Activated T-cell treated with anti-CD3 and anti-CD28 coated beads for 4 hours (primary cell): ENCODE measurements around the gene LYPD5.
"Not testable (repeated sequence)": the region's sequence is repeated elsewhere in the genome, so short reads cannot be mapped to it uniquely, and the experiment has no call there.

Experiments
- DNase-seq: peaks from one replicate; pipeline ENCODE4 v3.0.0-alpha.2; 2020

Gene LYPD5

GRCh38 chr19:43776286-43776685, 26.0 kb downstream of the LYPD5 start:
- peak; percentile 58 for DNase-seq

DNA sequence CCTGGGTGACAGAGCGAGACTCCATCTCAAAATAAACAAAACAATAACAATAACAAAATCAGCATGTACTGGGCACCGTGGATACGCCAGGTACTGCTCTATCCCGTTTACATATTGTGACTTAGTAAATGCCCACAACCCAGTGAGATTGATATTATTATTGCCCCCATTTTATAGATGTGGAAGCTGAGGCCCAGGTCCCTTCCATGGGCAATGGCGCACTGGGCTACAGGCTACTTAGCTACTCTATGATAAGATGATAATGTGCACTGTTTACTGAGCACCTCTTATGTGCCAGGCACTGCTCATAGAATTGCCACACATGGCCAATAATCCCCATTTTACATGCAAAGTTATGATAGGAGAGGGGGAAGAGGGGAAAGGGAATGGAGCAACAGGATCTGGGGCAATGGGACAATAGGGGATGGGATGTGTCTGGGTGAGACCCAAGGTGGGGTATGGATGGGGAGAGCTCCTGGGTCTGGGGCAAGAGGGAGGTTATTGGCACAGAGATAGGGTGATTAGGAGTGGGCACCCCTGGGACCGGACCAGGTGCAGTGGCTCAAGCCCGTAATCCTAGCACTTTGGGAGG, 26.9 kb downstream of the LYPD5 start:
- no peak for DNase-seq

- not testable (repeated sequence) for DNase-seq
These were observed 27.3 kb downstream of the LYPD5 start for GRCh38 chr19:43774940-43775258.

DNA sequence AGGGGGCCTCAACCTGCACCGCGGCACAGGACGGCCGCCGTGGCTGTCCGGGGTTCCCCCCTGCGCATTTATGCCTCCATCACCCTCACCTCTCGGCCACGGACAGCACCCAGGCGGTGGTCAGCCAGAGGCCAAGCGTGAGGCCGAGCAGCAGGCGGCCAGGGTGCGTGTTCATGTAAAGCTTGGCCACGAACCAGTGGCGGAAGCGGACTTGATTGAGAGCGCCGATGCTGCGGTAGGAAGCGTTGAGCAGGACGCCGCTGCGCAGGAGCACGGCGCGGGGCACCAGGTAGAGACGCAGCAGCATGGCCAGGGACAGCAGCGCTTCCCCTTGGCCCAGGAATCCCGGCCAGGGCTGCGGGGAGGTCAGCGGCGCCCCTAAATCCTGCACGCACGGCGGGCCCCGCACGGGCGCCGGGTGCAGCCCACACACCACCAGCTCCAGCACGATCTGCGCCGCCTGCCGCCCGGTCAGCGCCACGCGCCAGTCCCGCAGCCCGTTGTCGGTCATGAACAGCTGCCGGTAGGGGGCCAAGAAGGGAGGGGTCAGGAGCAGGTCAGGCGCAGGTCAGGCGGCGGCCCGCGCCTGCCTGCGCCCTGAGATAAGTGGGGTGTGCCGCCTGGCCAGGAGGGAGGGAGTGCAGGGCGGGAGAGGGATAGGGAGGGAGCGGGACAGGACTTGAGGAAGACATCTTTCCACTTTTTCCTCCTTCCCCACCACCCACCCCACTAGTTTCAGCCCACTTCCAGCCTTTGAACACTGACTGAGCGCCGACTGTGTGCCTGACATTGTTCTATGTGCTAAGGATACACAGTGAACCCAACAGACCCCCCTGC, 27.9 kb downstream of the LYPD5 start:
- no peak for DNase-seq

- no peak for DNase-seq
These were observed 28.5 kb downstream of the LYPD5 start for GRCh38 chr19:43773725-43774102.

DNA sequence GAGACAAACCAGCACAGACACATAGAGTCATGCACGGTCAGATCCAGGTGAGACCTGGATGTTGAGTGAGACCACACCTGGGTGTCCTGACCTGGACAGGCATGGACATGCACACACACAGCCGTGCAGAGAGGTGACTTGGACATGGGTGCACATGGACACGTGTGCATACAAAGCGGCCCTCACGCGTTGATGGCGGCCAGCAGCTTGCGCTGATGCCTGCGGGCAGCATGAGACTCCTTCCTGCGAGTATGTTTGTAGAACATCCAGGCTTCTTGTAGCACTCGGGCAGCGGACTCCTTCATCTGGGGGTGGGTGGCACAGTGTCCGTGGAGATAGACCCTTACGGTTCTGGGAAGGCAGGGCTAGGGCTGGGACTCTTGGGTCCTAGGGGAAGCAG, 33.0 kb downstream of the LYPD5 start:
- no peak for DNase-seq

GRCh38 chr19:43768273-43769050, 33.8 kb downstream of the LYPD5 start:
- DNase-seq, result no peak

DNA sequence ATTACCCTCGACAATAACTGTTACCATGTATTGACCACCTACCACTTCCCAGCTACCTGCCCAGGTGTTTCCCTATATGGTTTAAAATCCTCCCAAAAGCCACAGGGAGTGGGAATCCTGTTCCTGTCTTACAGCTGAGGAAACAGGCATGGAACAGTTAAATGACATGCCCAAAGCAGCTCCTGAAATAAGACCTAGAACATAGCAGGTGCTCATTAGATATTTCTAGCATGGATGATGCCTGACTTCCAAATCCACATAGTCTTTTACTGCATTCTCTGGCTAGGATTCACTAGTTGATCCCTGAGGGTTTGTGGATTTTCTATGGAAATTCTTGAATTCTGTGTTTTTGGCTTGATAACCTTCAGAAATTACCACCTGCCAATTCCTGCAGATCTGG, 34.4 kb downstream of the LYPD5 start:
- DNase-seq, result no peak

GRCh38 chr19:43767316-43767715, 34.9 kb downstream of the LYPD5 start:
- no peak for DNase-seq

DNA sequence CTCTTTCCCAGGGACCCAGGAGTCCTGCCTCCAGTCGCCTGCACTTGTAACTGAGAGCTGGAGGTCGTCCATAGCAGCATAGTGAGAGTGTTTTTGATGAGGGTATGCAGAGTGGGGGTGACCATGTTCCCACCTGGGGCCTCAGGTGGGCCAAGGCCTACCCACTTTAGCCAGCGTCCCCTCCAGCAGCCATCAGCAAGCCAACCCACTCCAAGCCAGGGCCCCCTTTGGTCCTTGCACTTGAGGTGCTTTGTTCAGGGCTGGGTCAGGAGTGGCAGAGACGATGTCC, 35.5 kb downstream of the LYPD5 start:
- no peak for DNase-seq

DNA sequence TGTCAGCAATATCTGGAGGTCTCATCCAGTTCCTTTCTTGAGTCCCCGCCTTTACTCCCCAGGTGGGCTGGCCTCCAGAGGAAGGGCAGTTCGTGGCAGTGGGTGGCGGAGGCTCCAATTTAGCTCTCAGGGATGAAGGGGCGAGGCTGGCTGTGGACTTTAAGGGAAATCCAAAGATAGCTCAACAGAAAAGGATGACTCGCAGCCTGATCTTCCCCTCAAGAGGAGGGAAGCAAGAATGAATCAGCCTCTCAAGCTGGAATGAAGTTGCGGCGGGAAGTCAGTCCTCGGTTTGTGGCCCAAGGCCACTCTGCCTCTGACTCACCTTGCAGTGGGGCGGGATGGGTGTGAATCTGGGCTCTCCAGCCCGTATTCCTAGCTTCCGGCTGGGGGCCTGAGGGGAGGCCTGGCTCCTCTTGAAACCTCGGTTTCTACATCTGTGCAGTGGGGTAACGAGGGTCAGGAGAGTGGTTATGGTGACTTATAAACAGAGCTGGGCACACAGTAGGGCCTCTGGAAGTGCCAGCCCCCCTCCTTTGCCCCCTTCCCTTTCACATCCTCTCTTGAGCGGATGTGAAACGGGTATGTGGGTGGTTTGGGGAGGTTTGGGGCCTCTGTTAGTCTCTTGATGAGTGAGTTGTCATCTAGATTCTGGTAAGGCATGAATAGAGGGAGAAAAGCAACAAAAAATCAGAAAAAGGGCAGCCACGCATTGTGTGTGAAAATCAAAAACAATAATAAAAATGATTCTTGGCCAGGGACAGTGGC, 37.0 kb downstream of the LYPD5 start:
- peak; percentile 64 for DNase-seq

DNA sequence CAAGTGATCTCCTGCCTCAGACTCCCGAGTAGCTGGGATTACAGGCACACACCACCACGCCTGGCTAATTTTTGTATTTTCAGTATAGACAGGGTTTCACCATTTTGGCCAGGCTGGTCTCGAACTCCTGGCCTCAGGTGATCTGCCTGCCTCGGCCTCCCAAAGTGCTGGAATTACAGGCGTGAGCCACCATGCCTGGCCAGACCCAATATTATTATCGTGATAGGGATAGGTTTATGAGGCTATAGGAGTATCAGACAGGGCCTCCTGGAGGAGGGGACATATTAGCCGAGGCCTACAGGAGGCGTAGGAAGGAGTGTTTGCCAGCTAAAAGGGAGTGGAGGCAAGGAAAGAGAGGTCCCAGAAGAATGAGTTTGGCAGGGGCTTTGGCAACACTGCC, 37.6 kb downstream of the LYPD5 start:
- DNase-seq, result not testable (repeated sequence)

DNA sequence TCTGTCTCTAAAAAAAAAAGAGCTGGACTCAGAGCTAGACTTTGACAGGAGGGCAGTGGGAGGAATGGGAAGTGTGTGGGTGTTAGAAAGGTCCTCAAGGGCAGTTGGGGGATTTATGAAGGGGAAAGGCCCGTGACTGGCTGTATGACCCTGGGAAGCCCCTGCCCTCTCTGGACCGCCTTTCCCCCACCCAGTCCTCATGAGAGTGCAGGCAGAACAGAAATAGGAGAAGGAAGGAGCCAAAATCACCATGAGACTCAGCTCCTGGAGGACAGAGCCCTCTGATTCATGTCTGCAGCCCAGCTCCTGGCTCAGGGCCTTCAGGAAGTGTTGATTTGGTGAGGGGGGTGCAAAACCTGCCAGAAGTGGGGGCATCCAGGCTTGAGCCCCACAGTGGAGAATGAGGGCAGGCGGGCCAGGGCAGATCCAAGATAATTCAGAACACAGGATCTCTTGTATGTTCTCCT, 38.7 kb downstream of the LYPD5 start:
- no peak for DNase-seq

- DNase-seq, result no peak
These were observed 39.4 kb downstream of the LYPD5 start for GRCh38 chr19:43762814-43763213.

DNA sequence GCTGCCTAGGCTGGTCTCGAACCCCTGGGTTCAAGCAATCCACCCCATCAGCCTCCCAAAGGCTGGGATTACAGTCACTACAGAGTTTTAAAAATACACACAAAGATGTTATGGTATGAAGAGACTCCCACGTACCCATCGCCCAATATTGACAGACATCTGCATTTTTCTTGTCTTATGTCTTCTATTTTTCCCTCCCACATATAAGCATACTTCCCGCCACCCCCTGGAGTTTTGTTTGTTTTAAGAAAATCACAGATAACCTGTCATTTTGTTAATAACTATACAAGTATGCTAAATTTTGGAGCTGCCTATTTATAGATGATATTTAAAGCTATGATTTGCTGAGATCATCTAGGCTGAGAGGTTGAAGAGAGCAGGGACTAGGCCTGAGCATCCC, 41.3 kb downstream of the LYPD5 start:
- DNase-seq, result no peak

- DNase-seq, result no peak
These were observed 42.7 kb downstream of the LYPD5 start for GRCh38 chr19:43759515-43759914.

GRCh38 chr19:43755256-43755801, 46.9 kb downstream of the LYPD5 start:
- DNase-seq, result peak; percentile 68

GRCh38 chr19:43754503-43755255, 47.6 kb downstream of the LYPD5 start, which contains the start of gene SMG9:
TSS of gene SMG9 (minus strand) at chr19:43754962. CDS start at chr19:43750741, 4,221 bp downstream.
- DNase-seq, result peak; percentile 97

DNA sequence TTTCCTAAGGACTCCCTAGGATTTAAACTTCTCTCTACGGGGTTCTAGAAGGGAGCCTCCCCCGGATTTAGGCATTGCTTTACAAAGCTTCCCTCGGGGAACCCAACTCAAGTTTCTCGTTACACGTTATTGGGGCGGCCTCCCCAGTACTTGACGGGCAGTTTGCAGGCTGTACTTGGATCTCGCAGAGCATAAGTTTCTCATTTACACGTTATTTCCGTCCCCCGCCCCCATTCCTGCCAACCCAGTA, 48.1 kb downstream of the LYPD5 start:
- no peak for DNase-seq

- no peak for DNase-seq
These were observed 49.9 kb downstream of the LYPD5 start for GRCh38 chr19:43752287-43752875.

DNA sequence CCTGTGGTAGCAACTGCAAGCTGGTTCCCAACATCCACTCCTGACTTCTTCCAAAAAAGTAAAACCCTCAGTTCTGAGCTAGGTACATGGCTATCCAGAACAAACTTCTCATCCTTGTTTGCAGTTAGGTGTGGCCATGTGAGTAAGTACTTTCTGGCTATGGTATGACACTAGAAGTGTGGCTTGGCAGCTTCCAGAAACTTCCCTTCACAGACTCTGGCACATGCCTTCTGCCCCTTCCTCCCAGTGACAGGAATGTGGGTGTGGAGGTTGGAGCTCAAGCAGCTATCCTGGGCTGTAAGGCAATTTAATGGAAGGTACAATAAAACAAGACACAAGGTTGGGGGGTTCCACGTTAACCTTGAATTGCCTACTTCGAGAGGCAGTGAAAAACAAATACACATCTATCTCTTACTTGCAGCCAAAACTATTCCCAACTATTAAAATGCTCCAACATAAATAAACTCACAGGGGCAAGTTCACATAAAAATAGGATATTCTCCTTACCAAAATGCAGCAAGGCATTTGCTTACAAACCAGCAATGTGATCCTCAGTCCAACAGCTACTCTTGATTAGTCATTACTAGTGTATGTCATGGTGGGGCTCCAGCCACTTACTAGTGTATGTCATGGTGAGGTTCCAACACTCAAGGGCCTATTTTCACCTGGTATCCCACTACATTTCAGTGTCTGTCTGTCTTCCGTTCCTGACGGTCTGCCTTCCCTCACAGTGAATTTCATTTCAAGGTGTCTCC, 50.6 kb downstream of the LYPD5 start:
- no peak for DNase-seq
